ENCODE data around the gene ZNF445.
"Not testable (repeated sequence)": the region's sequence is repeated elsewhere in the genome, so short reads cannot be mapped to it uniquely, and the experiment has no call there.

Gene ZNF445

DNA sequence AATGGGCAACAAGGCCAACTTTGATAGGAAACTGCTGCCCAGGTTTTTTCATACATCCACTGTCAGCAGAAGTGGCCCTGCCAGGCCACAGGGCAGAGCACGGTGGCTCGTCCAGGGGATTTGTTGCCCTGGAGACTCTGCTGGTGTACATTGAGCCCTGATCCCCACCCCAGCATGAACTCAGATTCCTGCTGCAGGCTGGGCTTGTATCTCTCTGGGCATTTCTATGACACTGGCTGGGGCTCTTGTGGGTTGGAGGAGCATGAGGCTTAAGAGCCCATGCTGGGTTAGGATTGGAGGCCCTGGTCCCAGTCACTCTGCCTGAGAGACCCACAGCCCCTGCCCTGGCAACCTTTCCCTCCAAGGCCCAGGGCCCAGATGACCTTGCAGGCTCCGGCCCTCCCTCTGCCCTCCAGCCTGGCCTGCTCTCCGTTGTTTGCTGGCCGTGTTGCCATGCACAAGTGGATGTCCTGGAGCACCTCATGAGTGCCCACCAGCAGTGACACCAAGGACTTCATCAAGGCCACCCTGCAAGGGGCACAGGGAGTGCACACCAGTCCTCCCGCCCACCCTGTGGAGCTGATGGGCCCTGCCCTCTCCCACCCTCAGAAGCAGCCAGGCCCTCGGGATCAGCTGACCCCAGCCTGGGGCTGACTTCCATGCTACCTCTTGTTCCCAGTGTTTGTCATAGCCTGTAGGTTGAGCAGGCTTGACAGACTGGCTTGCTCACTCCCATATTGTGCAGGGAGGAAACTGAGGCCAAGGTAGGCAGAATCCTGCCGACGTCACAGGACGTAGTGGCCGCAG lies 58.2 kb downstream of the ZNF445 start:
- peaks cover 10% of the 10 kb centered on the region for H3K9me3 Mint-ChIP-seq
- no peak for DNase-seq
- TF ChIP-seq, protein P1, sequence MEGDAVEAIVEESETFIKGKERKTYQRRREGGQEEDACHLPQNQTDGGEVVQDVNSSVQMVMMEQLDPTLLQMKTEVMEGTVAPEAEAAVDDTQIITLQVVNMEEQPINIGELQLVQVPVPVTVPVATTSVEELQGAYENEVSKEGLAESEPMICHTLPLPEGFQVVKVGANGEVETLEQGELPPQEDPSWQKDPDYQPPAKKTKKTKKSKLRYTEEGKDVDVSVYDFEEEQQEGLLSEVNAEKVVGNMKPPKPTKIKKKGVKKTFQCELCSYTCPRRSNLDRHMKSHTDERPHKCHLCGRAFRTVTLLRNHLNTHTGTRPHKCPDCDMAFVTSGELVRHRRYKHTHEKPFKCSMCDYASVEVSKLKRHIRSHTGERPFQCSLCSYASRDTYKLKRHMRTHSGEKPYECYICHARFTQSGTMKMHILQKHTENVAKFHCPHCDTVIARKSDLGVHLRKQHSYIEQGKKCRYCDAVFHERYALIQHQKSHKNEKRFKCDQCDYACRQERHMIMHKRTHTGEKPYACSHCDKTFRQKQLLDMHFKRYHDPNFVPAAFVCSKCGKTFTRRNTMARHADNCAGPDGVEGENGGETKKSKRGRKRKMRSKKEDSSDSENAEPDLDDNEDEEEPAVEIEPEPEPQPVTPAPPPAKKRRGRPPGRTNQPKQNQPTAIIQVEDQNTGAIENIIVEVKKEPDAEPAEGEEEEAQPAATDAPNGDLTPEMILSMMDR (IDR thresholded peaks at IDR 0.05) = no peak
- no peaks in the 10 kb centered on the region for H3K4me1 Mint-ChIP-seq
- peaks cover 5% of the 10 kb centered on the region for H3K27me3 Mint-ChIP-seq (ENCODE audit: low read depth, poor library complexity)
- H3K36me3 Mint-ChIP-seq (ENCODE audit: low read depth) = no peaks in the 10 kb centered on the region
- H3K4me3 Mint-ChIP-seq = no peak overlapping the region
- H3K27ac Mint-ChIP-seq = no peak overlapping the region

DNA sequence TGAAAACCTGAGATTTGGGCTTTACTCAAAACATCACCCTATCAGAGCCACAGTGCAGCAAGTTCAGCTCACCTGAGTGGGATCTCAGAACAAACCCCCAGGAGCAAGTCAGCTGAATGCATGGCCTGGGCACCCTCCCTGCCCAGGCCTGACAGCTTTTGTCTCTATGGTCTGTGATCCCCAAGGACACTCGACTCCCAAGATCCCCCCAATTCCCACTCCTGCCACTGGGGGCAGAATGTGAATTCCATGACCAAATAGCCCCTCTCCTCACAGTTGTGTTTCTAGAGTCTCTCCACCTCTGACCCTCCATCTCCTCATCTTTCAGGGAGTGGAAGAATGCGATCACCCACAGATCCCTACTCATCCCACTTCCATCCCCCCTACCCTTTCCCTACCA lies 58.9 kb downstream of the ZNF445 start:
- no peak for DNase-seq
- Mint-ChIP-seq H3K27me3 (ENCODE audit: low read depth, poor library complexity) (peaks cover 5% of the 10 kb centered on the region), H3K27ac (no peak overlapping the region), H3K36me3 (ENCODE audit: low read depth) (no peaks in the 10 kb centered on the region), H3K4me3 (no peak overlapping the region), H3K4me1 (no peaks in the 10 kb centered on the region), H3K9me3 (peaks cover 10% of the 10 kb centered on the region)
- TF ChIP-seq, protein P1 (IDR thresholded peaks at IDR 0.05) = peak; percentile 10

DNA sequence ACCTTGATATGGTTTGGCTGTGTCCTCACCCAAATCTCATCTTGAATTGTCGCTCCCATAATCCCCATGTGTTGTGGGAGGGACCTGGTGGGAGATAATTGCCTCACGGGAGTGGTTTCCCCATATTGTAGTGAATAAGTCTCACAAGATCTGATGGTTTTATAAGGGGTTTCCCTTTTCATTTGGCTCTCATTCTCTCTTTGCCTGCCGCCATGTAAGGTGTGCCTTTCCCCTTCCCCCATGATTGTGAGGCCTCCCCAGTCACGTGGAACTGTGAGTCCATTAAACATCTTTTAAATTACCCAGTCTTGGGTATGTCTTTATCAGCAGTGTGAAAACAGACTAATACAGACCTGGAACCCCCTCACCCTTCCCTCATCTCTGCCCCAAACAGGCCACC lies 59.4 kb downstream of the ZNF445 start:
- not testable (repeated sequence) for H3K27ac Mint-ChIP-seq; H3K36me3 Mint-ChIP-seq (ENCODE audit: low read depth); H3K4me1 Mint-ChIP-seq; DNase-seq; H3K27me3 Mint-ChIP-seq (ENCODE audit: low read depth, poor library complexity); H3K4me3 Mint-ChIP-seq
- peaks cover 10% of the 10 kb centered on the region for H3K9me3 Mint-ChIP-seq

DNA sequence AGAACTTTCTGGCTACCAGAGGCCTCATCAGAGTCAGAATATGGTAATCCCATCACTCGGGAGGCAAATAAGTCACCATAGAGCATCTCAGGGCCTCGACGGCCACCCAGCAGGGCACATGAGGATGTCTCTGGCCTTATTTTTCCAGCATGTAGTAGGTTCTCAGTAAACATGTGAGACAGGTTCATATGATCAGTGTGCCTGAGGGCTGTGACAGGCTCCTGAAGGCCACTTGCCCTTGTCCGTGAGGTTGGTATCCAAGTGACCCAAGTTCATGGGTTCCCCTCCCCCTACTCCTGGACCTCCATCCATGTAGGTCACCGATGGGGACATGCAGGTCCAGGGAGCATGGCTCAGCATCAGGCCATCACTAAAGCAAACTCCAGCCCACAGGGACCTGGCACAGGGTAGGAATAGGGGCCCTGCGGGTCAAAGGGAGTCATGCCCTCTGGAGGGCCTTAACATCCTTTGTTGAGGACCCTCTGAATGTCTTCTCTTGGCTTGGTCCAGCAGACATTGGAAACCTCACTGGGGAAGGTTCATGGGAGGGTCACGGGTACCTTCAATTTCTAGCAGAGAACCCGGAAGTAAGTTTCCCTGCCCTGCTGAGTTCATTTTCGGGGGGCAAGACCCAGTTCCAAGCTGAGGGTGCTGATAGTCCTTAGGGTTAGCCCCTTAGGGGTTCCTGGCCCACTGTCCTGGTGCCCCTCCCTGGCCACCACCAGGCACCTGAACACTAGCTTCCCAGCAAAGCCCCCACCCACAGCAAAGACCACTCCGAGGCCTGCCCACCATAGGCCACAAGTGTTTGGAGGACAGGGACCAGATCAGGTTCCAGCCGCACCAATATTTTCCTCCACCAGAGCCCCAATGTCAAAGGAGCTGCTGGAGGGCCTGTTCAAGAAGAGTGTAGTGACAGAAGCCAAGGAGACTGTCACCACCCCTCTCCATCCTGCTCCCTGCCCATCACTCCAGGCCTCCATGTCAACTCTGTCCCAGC lies 61.1 kb downstream of the ZNF445 start:
- TF ChIP-seq, protein P1 (IDR thresholded peaks at IDR 0.05) = no peak
- DNase-seq = no peak
- H3K27me3 Mint-ChIP-seq (ENCODE audit: low read depth, poor library complexity) = peaks cover 8% of the 10 kb centered on the region
- peaks cover 5% of the 10 kb centered on the region for H3K4me1 Mint-ChIP-seq
- no peak overlapping the region for H3K4me3 Mint-ChIP-seq
- no peaks in the 10 kb centered on the region for H3K36me3 Mint-ChIP-seq (ENCODE audit: low read depth)
- H3K9me3 Mint-ChIP-seq = peaks cover 10% of the 10 kb centered on the region
- no peak overlapping the region for H3K27ac Mint-ChIP-seq

DNA sequence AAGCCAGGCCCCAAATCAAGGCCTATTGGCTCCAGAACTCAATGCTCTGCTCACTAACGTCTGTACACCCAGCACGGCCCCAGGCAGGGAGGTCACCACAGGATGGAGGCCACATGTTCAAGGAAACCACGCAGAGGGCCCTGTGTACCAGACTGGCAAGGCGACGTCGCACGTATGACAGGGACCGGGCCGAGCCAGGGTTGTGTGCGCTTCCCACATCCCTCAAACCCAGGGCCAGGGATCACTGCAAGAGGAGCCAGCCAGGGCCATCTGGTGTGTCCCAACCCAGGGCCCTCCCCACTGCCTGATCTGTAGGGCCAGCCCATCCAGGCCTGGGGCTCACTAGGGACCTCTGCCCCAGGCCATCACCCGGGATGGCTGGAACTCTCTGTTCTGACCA lies 62.0 kb downstream of the ZNF445 start:
- peaks cover 10% of the 10 kb centered on the region for H3K9me3 Mint-ChIP-seq
- H3K36me3 Mint-ChIP-seq (ENCODE audit: low read depth) = no peaks in the 10 kb centered on the region
- H3K4me1 Mint-ChIP-seq = peaks cover 5% of the 10 kb centered on the region
- DNase-seq = no peak
- H3K27ac Mint-ChIP-seq = no peak overlapping the region
- TF ChIP-seq, protein P1 (IDR thresholded peaks at IDR 0.05) = no peak
- peaks cover 8% of the 10 kb centered on the region for H3K27me3 Mint-ChIP-seq (ENCODE audit: low read depth, poor library complexity)
- no peak overlapping the region for H3K4me3 Mint-ChIP-seq

DNA sequence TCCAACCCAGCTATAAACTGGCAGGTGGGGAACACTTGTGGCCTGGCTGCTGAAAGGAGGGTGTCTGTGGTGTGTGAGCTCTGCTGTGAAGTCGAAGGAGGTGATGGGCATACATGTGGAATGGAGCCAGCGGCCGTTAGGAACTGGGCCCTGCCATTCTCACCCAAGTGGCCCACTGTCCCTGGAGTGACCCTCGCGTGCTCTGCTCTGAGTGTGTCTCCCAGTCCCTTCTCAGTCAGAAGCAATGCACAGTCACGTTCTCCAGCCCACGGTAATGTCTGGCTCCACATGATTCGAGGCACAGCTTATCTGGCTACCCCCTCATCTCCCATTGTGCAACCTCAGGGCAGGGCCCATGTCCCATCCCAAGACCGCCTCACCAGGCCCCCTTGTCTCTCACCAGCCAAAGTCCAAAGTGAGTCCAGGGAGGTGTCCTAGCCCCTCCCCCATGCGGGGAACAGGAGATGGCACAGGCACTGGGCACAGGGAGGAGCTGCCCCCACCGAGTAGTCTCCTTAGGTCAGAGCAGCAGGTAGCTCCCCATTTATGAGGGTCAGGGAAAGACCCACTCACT lies 62.9 kb downstream of the ZNF445 start:
- peaks cover 10% of the 10 kb centered on the region for H3K9me3 Mint-ChIP-seq
- no peaks in the 10 kb centered on the region for H3K36me3 Mint-ChIP-seq (ENCODE audit: low read depth)
- peak overlapping the region; percentile 77 for H3K27ac Mint-ChIP-seq
- peaks cover 8% of the 10 kb centered on the region for H3K27me3 Mint-ChIP-seq (ENCODE audit: low read depth, poor library complexity)
- peaks cover 5% of the 10 kb centered on the region for H3K4me1 Mint-ChIP-seq
- TF ChIP-seq, protein P1 (IDR thresholded peaks at IDR 0.05) = no peak
- DNase-seq = no peak
- no peak overlapping the region for H3K4me3 Mint-ChIP-seq
